ENCODE data around the gene TAOK3.
"Not testable (repeated sequence)": the region's sequence is repeated elsewhere in the genome, so short reads cannot be mapped to it uniquely, and the experiment has no call there.

TAOK3 gene

GRCh38 chr12:118188690-118189371 lies 183.9 kb downstream of the TAOK3 start:
- no peak for DNase-seq

DNA sequence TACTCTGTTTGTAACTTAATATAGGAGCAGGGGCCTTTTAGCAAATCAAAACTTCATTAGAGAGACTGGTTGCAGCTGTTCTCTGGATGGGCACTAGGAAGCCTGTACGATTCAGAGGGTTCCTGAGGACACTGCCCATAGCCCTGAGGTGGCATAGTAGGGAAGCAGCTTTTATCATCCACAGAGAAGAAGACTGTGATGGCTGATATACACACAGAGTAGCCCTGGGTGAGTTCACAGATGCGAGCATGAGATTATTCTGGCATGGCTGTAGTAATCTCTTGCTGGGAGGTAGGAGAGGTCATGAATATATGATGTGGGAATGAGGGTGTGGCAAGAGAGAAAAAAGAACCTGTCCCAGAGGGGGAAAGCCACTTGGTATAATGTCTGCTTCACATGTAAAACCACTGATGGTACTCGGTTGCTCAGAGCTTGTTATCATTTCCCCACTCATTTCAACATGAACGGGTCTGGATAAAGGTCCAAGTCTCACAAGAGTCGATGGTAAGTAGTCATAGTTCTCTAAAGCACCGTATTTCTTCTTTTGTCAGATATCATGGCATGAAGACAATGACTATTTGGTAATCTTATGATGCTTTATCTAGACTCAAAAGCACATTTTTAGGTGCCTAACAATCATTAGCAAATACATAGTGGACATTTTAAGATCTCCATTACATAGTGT lies 184.8 kb downstream of the TAOK3 start:
- no peak for DNase-seq

DNA sequence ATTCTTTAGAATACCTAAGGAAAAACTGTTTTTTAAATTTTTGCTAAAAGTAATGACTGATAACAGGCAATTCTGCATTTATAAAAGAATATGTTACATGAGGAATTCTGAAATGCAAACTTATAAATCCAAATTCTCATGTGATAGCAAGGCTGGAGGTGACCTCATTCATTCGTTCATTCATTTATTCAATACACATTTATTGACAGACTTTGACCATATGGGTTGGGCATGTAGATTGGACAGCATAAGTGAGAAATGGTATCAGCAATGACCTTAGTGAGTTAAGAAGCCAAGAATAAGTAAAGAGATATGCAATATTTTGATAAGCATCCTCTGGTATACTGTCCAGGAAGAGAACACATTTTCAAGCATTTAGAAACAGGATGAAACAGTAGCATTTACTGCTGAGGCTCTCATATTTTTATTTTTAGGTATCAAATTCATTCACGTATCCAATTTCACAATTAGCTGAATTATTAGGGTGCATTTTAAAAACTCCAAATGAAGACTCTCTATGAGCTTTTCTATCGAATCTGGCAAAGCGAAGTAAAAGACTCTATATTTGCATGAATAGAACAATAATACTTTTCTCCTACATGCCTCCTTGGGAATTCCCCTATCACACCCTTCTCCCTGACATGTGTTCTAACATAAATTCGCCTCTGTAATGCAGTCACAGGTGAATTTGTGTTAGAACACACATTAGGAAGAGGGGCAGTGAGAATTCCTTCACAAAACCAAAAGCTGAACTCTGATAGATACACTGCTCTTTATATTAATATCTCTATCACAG lies 186.9 kb downstream of the TAOK3 start:
- DNase-seq = no peak

DNA sequence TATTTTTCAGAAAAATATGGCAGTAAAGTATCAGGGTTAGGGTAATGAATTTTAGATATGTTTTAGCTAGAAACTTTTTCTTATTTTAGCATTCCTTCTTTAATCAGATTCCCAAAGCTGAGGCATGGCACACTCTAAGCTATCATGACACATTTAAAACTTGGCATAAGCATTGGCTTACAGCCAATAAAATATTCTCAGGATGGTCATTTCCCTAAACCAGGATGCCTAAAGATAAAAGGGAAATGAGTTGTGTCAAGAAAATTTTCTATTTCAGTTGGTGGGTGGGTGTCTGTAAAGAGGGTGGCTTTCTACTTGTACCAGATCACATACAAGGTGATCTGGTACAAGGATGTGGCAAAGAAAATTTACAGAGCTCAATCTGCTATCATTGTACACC lies 189.0 kb downstream of the TAOK3 start:
- DNase-seq = no peak

DNA sequence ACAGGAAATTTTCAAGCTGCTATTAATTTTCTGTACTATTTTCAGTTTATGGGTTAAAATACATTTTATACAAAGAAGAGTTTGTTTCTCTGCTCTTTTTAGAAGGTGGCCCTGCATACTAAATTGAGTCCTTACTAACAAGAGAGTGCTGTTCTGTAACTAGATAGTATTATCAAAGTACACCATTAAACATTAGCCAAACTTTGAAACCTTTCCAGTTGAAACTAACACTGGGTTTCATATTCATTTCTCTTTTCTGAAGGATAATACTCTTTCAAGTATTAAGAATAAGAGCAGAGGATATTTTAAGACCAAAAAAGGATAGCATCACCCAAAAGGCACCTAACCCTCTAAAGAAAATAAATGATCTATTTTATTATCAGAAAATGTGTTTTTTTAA lies 189.6 kb downstream of the TAOK3 start:
- no peak for DNase-seq

DNA sequence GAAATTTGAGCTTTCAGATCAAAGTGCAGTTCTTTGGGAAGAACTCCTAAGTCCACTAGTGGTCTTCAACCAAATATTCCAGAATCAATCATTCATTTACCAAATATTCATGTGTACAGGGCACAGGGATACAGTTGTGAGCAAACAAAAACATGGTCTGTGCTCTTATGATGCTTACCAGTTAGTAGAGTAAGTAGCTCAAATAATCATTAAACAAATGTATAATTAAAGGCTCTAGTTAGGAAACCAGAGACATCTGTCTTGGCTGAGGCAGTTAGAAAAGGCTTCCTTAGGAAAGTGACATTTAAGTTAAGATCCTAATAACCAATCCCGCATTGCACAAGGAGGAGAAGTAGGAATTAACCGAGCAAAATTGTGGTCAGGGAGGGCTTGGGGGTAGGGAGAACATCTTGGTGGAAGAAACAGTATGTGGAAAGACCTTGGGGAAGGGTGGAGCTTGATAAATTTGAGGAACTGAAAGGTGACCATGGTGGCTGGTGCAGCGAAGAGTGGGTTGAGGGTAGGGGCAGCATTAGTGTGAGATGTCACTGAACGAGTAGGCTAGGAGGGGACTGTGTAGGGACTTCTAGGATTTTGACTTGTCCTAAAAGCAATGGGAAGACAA lies 196.8 kb downstream of the TAOK3 start:
- peak; percentile 4 for DNase-seq

DNA sequence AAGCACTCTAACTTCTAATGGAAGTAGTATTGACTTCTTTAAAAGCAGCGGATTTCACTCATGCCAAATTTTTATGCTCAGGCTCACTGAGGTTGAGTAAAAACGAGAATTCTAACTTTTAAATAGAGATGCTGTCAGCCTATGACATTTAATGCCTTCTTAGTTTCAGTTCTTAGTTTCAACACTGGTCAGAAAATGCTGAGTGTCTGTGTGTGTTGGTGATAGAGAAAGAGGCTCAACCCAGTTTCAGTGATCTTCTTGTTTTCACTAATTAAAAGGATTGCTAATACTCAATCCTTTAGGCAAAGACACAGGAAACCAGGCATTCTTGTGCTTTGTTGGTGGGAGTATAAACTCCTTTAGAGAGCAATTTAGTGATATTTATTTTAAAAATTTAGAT lies 205.8 kb downstream of the TAOK3 start:
- DNase-seq = no peak

DNA sequence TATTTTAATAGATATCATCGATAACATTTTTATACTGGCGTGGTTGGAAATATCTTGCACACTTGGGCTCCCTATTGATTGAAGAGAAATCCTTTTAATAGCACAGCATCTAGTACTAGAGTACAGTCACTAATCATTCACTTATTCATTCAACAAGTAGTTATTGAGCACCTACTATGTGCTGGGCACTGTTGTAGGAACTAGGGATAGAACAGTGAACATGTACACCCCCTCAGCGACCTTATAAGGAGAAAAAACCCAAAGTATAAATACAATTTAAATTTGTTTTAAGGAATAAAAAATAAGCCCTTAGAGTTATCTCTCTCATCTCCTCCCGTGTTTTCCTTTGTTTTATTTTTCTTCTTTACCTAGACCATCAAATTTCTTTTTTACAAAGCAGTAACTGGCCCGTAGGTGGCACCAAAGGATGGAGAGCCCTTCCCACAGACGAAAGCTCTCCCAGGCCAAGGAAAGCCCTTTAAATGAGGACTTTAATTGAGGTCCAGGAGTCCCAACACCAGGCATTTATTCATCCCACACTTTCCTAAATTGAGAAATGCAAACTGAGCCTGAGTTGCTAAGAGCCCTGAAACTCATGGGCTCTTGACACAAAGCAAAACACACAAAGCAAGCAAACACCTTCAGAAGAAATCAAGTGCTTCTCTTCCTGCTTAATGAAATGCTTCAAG lies 207.8 kb downstream of the TAOK3 start:
- no peak for DNase-seq

- DNase-seq = no peak
These were observed 212.2 kb downstream of the TAOK3 start for GRCh38 chr12:118160536-118160935.

- no peak for DNase-seq
These were observed 221.0 kb downstream of the TAOK3 start for GRCh38 chr12:118151755-118152154.

GRCh38 chr12:118150625-118151024 lies 222.1 kb downstream of the TAOK3 start:
- no peak for DNase-seq

GRCh38 chr12:118148287-118148686 lies 224.4 kb downstream of the TAOK3 start:
- no peak for DNase-seq

DNA sequence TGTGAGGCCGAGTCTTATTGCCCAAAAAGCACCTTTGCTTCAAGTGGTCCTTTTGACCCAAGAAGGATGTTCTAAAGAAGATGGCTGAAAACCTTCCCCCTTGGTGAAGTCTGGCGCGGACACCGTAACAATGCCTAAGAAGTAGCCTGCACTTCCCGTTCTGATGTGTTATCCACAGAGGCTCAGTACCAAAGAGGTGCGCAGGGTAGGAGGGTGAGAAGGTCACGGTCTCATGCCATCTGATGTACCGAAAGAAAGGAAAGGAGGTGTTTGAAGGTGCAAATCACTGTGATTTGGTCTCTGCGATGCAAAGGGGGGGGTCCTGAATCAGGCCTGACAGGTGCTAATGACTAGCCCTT lies 226.9 kb downstream of the TAOK3 start:
- DNase-seq = no peak

DNA sequence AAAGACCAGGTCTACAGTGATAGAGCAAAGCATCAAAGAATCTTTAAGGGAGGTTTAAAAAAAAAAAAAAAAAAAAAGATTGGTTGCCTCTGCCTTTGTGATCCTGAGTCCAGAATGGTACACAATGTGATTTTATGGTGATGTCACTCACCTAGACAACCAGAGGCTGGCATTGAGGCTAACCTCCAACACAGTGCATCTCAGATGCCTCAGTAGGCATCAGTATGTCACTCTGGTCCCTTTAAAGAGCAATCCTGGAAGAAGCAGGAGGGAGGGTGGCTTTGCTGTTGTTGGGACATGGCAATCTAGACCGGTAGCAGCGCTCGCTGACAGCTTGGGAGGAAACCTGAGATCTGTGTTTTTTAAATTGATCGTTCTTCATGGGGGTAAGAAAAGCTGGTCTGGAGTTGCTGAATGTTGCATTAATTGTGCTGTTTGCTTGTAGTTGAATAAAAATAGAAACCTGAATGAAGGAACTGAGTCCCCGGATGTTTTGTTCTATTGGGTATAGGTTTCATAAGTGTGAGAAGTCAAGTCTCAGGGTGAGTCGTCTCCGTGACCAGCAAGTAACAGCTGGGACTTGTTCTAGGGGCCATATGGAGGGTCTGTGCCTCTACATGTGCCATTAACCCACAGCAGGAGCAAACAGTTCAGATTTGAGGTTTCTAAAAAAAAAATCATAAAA lies 227.5 kb downstream of the TAOK3 start:
- no peak for DNase-seq

DNA sequence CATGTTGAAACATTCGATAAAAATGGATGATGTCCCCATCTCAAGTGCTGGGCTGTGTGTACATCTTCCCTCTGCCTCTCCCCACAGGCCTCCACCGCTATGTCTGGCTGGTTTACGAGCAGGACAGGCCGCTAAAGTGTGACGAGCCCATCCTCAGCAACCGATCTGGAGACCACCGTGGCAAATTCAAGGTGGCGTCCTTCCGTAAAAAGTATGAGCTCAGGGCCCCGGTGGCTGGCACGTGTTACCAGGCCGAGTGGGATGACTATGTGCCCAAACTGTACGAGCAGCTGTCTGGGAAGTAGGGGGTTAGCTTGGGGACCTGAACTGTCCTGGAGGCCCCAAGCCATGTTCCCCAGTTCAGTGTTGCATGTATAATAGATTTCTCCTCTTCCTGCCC lies 228.2 kb downstream of the TAOK3 start:
- no peak for DNase-seq

DNA sequence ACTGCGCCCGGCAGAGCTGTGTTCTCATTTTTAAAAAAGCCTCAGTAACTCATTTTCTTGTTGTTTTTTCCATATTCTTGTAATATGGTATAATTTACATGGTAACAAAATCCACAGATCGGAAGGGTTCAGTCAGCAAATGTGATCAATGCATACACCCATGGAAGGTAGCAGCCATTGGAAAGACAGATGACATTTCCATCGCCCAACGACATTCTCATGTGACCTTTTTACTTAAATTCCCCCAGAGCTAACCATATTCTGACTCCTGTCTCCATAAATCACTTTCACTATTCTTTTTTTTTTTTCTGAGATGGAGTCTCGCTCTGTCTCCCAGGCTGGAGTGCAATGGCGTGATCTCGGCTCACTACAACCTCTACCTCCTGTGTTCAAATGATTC lies 231.9 kb downstream of the TAOK3 start:
- no peak for DNase-seq

- no peak for DNase-seq
These were observed 235.5 kb downstream of the TAOK3 start for GRCh38 chr12:118137148-118137678.

DNA sequence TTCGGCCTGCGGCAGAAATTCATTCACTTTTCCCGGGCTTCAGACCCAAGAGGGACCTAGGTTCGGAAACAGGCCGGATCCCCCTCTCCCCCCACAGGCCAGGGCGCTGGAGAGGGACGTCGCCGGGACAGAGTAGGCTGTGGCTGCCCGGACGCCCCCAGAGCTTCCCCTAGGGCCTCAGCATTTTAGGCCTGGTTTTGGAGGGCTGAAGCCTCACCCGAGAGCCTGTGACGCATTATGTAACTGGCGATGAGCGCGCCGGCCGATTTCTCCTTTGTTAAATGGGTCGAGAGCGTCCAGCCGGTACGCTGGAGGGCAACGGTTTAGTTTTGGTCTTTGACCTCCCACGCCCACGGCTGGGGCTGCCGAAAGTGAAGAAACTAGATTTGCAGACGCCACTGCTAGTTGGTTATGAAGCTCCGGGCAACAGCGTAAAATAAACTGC lies 236.1 kb downstream of the TAOK3 start:
- peak; percentile 35 for DNase-seq

DNA sequence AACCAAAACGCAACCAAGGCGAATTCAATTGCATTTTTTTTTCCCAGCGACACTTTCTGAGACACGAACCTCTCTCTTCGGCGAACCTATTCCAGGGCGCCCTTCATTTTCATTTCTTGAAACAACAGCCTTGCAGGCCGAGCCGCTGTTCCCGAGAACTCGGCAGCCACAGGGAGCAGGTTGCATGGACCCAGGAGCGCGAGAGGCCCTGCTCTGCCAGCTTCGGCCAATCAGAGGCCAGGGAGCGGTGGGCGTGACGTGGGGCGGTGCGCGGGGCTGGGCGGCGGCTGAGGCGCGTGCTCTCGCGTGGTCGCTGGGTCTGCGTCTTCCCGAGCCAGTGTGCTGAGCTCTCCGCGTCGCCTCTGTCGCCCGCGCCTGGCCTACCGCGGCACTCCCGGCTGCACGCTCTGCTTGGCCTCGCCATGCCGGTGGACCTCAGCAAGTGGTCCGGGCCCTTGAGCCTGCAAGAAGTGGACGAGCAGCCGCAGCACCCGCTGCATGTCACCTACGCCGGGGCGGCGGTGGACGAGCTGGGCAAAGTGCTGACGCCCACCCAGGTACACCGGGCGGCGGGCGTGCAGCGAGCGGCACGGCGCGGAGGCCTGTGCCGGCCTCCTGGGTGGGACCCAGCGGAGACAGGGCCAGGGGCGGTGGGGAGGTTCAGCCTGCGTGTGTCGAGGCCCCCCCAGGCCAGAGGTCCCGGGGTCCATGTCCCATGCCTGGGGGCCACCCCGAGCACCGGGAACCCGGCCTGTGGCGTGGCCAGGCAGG lies 236.7 kb downstream of the TAOK3 start, which contains the start of gene PEBP1:
Gene PEBP1, plus strand, starts transcription at position 337 of the 771 bp plus-strand sequence. Its CDS starts 86 bp downstream, at position 423.
- peak; percentile 91 for DNase-seq

- DNase-seq = not testable (repeated sequence)
These were observed 243.3 kb downstream of the TAOK3 start for GRCh38 chr12:118129436-118129835.

DNA sequence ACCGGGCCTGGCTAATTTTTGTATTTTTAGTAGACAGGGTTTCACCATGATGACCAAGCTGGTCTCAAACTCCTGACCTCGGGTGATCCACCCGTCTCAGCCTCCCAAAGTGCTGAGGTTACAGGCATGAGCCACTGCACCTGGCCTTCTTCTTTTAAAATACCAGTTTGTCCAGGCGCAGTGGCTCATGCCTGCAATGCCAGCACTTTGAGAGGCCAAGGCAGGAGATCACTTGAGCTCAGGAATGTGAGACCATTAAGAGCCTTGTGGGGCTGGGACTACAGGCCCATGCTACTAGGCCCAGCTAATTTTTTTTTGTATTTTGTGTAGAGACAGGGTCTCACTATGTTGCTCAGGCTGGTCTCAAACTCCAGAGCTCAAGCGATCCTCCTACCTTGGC lies 244.8 kb downstream of the TAOK3 start:
- no peak for DNase-seq
